GM12873 (cell line): ENCODE measurements around the gene GMPS.

Source experiments
- TF ChIP-seq, protein P1 (sequence below): IDR thresholded peaks from 2 replicates; pipeline ENCODE4 v1.5.1; 2012; ENCODE audit warnings: low read depth, mild to moderate bottlenecking, moderate library complexity, low read length, control low read depth; ENCODE audit not compliant: insufficient read depth; ENCODE audit errors: missing control alignments

The GMPS gene

DNA sequence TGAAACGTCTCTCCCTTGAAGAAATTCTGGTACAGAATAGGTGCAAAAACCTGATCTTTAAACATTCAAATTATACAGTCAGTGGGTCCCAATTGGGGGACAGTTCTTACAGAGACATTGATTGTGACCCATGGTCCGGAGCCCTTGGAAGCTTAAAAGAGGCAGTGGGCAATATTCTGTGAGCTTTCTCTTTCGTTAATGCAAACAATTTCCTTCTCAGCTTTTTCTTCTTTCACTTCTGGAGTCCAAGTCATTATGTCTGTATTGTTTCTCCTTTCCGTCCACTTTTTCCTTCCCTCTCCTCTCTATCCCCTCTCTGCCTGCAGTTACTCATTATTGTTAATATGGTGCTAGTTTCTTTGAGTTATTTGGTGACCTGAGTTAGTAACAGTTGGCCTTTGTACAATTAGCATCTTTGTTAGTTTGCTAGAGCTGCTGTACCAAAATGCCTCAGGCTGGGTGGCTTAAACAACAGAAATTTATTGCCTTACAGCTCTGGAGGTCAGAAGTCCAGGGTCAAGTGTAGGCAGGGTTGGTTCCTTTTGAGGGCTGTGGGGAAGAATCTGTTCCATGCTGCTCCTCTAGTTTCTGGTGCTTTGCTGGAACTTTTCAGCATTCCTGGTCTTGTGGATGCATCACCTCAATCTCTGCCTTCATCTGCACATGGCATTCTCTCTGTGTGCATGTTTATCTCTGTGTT lies 102.6 kb downstream of the GMPS start:
- TF ChIP-seq, protein P1, sequence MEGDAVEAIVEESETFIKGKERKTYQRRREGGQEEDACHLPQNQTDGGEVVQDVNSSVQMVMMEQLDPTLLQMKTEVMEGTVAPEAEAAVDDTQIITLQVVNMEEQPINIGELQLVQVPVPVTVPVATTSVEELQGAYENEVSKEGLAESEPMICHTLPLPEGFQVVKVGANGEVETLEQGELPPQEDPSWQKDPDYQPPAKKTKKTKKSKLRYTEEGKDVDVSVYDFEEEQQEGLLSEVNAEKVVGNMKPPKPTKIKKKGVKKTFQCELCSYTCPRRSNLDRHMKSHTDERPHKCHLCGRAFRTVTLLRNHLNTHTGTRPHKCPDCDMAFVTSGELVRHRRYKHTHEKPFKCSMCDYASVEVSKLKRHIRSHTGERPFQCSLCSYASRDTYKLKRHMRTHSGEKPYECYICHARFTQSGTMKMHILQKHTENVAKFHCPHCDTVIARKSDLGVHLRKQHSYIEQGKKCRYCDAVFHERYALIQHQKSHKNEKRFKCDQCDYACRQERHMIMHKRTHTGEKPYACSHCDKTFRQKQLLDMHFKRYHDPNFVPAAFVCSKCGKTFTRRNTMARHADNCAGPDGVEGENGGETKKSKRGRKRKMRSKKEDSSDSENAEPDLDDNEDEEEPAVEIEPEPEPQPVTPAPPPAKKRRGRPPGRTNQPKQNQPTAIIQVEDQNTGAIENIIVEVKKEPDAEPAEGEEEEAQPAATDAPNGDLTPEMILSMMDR = no peak

DNA sequence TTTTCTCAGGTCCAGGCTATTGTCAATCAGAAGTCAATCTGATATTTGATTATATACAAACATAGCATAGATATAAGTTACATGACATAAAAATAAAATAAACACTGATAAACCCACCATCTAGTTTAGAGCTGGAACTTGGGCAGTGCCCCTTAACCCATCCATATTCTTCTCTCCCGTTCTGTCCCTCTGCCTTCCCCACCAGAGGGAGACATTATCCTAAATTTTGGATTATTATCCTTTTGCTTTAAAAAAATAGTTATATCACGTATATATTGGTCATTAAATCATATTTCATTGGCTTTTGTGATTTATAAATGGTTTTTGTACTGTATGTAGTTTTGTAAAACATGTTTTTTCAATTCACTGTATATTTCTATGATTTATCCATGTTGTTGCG lies 107.9 kb downstream of the GMPS start:
- TF ChIP-seq, protein P1 = no peak

DNA sequence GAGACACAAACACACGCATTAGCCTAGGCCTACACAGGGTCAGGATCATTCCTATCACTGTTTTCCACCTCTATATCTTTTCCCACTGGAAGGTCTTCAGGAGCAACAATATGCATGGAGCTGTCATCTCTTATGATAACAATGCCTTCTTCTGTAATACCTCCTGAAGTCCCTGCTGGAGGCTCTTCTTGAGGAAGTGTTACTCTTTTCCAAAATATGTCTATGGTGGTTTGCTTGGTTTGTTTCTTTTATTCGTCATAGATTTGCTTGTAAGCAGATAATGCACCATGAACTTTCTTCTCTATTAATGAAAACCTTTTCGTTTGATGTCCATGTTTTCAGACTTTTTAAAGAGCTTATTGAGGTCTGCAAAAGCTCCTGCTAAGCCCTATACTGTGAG lies 109.3 kb downstream of the GMPS start:
- TF ChIP-seq, protein P1 = no peak

DNA sequence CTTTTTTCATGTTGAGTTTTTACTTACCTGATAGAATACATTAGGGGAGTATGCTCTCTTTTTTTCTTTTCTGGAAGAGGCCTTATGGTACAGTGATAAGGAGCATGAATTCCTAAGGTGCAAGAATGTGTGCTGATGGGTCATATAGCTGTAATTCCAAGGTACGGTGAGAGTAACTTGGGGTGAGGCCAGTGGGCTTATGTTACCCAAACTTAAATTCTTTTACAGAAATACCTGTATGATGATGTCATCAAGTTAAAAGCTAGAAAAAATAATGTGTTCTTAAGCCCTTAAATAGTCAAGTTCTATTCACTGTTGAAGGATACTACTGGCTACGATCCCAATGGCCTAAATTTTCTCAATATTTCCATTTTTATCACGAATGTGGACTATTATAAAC lies 111.2 kb downstream of the GMPS start:
- TF ChIP-seq, protein P1 = no peak

DNA sequence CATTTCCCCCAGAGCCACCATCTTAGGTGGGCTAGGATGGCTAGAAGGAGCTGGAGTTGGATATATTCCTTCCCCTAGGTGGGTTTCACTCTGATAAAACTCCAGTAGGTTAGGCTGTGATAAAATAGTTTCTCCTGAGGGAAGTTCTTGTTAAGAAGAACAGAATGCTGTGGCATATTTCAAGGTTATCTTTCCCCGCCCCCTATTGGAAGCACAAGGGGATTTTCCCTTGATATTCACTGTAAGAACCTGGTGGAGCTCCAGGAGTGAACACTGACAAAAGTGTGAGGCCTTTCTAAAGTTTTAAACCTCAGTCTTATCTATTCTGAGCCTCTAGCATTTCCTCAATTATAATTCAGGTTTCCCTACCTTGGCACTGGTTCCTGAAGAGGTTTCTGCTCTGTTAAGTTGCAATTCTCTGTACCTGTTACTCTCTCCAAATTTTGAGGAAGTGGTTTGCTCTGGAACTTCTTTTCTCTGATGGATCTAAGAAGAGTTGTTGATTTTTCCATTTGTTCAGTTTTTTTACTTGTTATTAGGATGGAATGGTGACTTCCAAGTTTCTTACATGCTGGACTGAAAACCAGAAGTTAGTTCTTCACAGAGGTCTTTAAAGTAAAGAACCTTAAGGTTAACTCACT lies 113.5 kb downstream of the GMPS start:
- TF ChIP-seq, protein P1 = no peak

DNA sequence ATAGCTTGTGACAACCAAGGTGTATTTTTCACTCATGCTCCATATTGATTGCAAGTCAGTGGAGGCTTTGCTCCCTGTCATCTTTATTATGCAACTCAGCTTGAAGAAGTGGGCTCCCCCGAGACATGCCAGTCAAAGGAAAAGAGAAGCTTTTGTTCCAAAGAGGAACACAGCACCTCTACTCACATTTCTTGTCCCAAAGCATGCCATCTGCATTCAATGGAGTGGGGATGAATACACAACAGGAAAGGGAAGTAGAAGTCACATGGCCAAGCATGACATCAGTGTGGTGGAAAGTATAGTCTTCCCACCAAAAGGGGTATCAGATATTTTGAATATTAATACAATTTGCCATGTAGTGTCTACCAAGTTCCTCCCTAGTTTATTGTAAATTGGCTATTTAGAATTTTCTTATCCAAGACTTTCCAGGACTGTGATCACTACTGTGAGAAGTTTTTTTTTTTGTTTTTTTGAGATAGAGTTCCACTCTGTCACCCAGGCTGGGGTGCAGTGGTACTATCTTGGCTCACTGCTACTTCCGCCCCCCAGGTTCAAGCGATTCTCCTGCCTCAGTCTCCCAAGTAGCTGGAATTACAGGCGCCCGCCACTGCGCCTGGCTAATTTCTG lies 114.5 kb downstream of the GMPS start:
- TF ChIP-seq, protein P1 = no peak

DNA sequence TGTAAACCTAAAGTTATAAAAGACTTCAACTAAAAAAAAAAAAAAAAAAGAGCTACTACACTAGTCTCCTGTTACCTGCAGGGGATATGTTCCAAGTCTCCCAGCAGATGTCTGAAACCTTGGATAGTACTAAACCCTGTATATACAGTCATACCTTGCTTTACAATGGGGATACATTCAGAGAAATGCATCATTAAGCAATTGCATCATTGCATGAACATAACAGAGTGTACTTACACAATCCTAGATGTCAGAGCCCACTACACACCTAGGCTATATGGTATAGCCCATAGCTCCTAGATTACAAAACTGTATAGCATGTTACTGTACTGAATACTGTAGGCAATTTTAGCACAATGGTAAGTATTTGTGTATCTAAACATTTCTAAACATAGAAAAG lies 119.1 kb downstream of the GMPS start:
- TF ChIP-seq, protein P1 = no peak
